ENCODE measurements around the gene HSD17B12. TPM values are rescaled to one million over a fixed set of nuclear protein-coding genes. Genes with fewer than 3 reads are reported as not detected.

Gene HSD17B12
- 89.0 TPM for total RNA-seq

DNA sequence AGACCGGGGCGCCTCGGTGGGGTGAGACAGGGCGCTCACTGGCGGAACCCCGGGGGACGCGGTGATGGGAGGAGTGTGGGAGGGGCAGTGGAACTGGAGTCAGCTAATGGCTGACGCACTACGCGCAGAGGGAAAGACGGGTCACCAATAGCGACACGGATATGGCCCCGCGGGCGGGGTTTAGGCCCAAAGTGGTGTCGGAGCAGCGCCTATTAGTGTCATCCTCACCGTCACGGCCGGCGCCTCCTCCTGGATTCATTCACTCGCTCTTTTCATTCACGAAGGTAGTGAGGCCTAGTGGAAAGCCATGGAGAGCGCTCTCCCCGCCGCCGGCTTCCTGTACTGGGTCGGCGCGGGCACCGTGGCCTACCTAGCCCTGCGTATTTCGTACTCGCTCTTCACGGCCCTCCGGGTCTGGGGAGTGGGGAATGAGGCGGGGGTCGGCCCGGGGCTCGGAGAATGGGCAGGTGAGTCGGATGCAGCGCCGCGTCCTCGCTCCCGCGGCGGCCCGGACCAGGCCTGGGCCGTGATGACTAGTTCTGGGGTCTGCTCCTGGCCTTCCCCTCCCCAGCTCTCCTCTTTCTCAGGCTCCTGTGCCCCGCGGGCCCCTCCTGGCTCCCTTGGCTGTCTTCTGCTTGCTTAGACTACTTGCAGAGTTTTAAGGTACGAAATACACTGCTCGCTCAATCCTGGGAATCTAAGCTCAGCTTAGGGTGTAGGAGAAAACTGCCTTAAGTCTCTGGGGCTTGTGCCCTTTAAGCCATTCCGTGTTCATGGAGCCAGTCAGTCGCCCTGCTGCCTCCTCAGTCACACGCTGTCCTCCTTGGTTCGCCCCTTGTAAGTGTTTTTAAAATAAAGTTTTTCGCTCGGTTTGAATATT is at the start of gene HSD17B12:
Gene HSD17B12, plus strand, starts transcription at position 218 of the 880 bp plus-strand sequence. Its CDS starts 90 bp downstream, at position 308.

DNA sequence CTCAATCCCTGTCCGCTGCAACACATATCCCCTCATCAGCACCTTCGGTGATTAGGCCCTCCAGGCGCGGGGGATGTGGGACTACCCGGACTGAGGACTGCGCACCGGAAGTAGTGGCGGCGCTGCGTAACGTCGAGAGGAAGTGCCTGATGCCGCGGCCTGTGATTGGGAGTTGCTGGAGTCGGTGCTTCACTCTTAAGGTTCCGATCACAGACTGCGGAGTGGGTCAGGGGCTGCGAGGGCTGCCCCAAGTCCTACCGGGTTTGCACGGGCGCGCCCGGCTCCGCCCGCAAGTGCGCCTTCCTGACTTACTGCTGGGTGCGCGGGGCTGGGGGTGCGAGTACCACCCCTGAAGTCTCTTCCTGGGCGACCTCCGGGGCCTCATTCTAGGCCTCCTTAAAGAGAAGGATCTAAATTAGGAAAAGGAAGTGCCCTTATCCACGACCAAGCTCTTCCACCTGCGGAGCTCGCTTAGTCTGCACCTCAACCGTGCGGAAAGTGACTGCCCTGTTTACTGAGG is 200.2 kb downstream of the HSD17B12 start, which contains the start of gene ALKBH3:
Gene ALKBH3, plus strand, starts transcription at position 192 of the 520 bp plus-strand sequence. CDS start 1,822 bp downstream, outside the sequence.

Small RNA genes lying within 50 kb of the gene (small RNA-seq; reads per million reads assigned to genes)
- not detected for gene PHBP2 (ENCODE audit: low replicate concordance)
- not detected for gene RPL23AP63 (ENCODE audit: low replicate concordance)

Other genes with a start within 250 kb of the HSD17B12 start
- gene ALKBH3, start 200.1 kb downstream of the HSD17B12 start, total RNA-seq: 27.1 TPM

Measured in metanephros (tissue), 2 donors.